MCF 10A (cell line): ENCODE results near the gene EQTN. TPM values are rescaled to one million over a fixed set of nuclear protein-coding genes. Genes with fewer than 3 reads are reported as not detected.

Experiments used
- BruUV-seq: library from RNA; stranded (reverse); fragments of 400-500 nt; replicated peaks from 2 replicates; lab custom pipeline; 2021; lab: Mats Ljungman, UMichigan
- CTCF ChIA-PET: fragments of 300-600 bp; sonication (Branson Sonifier 250); formaldehyde crosslinking; extraction: SDS; loops from one replicate; lab custom pipeline; 2021; ENCODE audit warnings: antibody characterized with exemption, inconsistent platforms; lab: Yijun Ruan, JAX
- POLR2A ChIA-PET: fragments of 300-600, 350-650 bp; sonication (Branson Sonifier 250); formaldehyde crosslinking; extraction: SDS; loops from one replicate; lab custom pipeline; 2020; ENCODE audit warnings: antibody characterized with exemption, inconsistent platforms; lab: Yijun Ruan, JAX
- DNase-seq: peaks from one replicate; pipeline ENCODE4 v3.0.0-alpha.2; 2018; ENCODE audit not compliant: unreplicated experiment
- H3K27ac Mint-ChIP-seq: one replicate; pipeline ENCODE4 v1.8.0; 2022; ENCODE audit warnings: mild to moderate bottlenecking, low read depth, mixed read lengths; ENCODE audit not compliant: unreplicated experiment
- H3K27me3 Mint-ChIP-seq: one replicate; pipeline ENCODE4 v1.8.0; 2022; ENCODE audit warnings: mixed read lengths; ENCODE audit not compliant: insufficient read depth, unreplicated experiment
- H3K36me3 Mint-ChIP-seq: one replicate; pipeline ENCODE4 v1.8.0; 2022; ENCODE audit warnings: mild to moderate bottlenecking, moderate library complexity, mixed read lengths; ENCODE audit not compliant: insufficient read depth, unreplicated experiment
- H3K4me1 Mint-ChIP-seq: one replicate; pipeline ENCODE4 v1.8.0; 2022; ENCODE audit warnings: mixed read lengths; ENCODE audit not compliant: insufficient read depth, unreplicated experiment
- H3K4me3 Mint-ChIP-seq: one replicate; pipeline ENCODE4 v1.8.0; 2022; ENCODE audit warnings: mild to moderate bottlenecking, moderate library complexity, mixed read lengths; ENCODE audit not compliant: unreplicated experiment
- H3K9me3 Mint-ChIP-seq: one replicate; pipeline ENCODE4 v1.8.0; 2022; ENCODE audit warnings: mixed read lengths; ENCODE audit not compliant: unreplicated experiment
- intact Hi-C: fragments of 100-400 bp; cut with micrococcal nuclease; formaldehyde crosslinking; loops from 2 replicates; pipeline ENCODE4 v1.14.1; 2022
- total RNA-seq: library from RNA; stranded (reverse); gene quantifications from 2 replicates; pipeline ENCODE4 v1.2.3, GENCODE V29; 2022
- TF ChIP-seq, protein P1 (sequence below): fragments of 200-600 bp; IDR thresholded peaks from one replicate; pipeline ENCODE4 v1.8.0; 2022; ENCODE audit warnings: antibody characterized with exemption, mild to moderate bottlenecking; ENCODE audit not compliant: unreplicated experiment

The EQTN gene
- total RNA-seq, 1 experiment from 2014 or later, result not detected

DNA sequence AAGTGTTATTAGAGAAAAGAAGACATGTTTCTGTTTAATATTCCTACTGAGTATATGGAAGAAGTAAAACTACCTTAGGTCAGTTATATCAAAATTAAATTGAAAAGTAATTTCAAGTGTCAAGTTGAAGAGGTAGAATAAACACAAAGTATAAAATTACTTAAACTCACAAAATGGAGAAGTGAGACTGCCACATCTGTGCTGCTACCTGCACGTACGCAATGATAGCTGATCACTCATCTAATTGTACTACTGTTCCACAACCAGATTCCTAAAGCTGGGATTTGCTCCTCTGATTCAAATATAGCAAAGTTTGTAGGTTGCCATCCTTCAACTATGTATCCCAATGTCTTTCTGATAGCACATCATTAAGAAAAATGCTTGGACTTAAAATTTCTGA lies 24.8 kb downstream of the EQTN start:
- Mint-ChIP-seq H3K9me3 (no peaks in the 10 kb centered on the region), H3K4me3 (no peak overlapping the region), H3K36me3 (no peaks in the 10 kb centered on the region), H3K27ac (no peak overlapping the region), H3K4me1 (peaks cover 10% of the 10 kb centered on the region), H3K27me3 (no peaks in the 10 kb centered on the region)
- ChIA-PET POLR2A (interaction anchor here (0.5 kb wide), 1 partner anchor 219 kb away, joined by 4 read pairs; no protein-coding TSS in a partner anchor), CTCF (interaction anchor here (0.8 to 1.3 kb wide), 3 partner anchors 11 to 239 kb away, joined by 3 to 6 read pairs (median 4); no protein-coding TSS in a partner anchor)
- intact Hi-C loops, result loop anchor here (10.0 kb wide), 1 partner anchor 147 kb away; no protein-coding TSS in a partner anchor
- BruUV-seq, result no TSS peak
- TF ChIP-seq, protein P1, sequence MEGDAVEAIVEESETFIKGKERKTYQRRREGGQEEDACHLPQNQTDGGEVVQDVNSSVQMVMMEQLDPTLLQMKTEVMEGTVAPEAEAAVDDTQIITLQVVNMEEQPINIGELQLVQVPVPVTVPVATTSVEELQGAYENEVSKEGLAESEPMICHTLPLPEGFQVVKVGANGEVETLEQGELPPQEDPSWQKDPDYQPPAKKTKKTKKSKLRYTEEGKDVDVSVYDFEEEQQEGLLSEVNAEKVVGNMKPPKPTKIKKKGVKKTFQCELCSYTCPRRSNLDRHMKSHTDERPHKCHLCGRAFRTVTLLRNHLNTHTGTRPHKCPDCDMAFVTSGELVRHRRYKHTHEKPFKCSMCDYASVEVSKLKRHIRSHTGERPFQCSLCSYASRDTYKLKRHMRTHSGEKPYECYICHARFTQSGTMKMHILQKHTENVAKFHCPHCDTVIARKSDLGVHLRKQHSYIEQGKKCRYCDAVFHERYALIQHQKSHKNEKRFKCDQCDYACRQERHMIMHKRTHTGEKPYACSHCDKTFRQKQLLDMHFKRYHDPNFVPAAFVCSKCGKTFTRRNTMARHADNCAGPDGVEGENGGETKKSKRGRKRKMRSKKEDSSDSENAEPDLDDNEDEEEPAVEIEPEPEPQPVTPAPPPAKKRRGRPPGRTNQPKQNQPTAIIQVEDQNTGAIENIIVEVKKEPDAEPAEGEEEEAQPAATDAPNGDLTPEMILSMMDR, result no peak
- DNase-seq, result no peak

DNA sequence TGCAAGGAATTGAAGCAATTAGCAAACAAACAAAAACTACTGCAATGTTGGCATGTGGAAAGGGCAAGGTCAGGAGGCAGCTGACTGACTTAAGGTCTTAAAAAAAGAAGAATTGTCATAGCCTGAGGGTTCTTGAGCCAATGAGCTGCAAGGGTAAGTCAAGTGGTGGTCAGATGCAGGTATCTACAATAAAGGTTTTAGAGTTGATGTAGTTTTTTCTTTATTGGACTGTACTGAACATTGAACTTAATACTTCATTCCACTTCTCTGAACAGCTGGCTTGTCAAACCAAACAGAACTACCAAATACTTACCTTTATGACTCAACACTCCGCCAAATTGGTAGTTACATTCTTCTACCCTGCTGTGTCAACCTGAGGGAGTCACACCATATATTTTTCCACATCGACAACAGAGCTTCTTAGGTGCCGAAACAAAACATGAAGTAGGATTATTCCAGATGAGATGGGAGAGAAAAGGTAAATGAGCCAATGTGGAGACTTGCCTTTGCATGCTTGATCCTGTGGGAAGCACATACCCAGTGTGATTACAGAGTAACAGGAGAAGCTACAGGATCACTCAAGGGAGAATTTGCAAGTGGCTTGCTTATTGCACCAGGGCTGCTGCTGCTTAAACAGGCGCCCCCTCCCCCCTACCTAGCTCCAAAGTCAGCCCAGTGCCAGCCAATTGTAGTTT lies 35.3 kb downstream of the EQTN start:
- Mint-ChIP-seq H3K27ac (no peak overlapping the region), H3K9me3 (no peaks in the 10 kb centered on the region)

DNA sequence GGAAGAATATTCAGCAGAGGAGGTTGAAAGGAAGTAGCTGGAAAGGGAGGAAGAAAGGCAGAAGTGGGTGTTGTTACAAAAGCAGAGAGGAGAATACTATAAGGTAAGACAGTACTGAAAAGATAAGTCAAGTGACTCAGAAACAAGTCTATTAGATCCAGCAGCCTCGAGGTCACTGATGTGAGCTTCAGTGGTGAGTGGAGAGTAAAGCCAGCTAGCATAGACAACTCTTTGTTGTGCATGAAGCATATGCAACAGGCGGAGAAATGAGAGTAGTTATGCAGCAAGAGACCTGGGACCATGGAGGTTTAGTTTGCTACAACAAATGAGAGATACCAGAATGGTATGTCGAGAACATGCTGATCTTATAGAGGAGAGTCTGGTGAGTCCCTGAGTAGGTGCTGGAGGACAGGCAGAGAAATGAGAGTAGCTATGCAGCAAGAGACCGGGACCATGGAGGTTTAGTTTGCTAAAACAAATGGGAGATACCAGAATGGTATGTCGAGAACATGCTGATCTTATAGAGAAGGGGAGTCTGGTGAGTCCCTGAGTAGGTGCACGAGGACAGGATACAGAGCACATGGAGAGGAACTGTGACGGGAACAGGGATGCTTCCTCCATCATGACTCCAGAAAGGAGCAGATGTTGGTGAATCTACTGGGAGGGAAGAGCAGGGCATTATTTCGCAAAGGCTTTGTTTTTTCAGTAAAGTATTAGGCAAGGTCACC lies 36.0 kb downstream of the EQTN start:
- no peaks in the 10 kb centered on the region for H3K27me3 Mint-ChIP-seq
- TF ChIP-seq, protein P1, result no peak
- no peak overlapping the region for H3K27ac Mint-ChIP-seq
- H3K4me3 Mint-ChIP-seq, result no peak overlapping the region
- POLR2A ChIA-PET, result interaction anchor here (0.9 to 2.0 kb wide), 4 partner anchors 10 to 80 kb away, joined by 3 to 7 read pairs (median 5); no protein-coding TSS in a partner anchor
- no peaks in the 10 kb centered on the region for H3K9me3 Mint-ChIP-seq
- DNase-seq, result no peak
- intact Hi-C loops, result no loop called here
- no peaks in the 10 kb centered on the region for H3K36me3 Mint-ChIP-seq
- BruUV-seq, result no TSS peak
- CTCF ChIA-PET, result interaction anchor here (0.6 to 2.0 kb wide), 7 partner anchors 12 to 269 kb away, joined by 3 to 6 read pairs (median 4); partner anchors contain the start of gene MOB3B
- no peaks in the 10 kb centered on the region for H3K4me1 Mint-ChIP-seq

More for the DNA sequence above, 35.3 kb downstream of the EQTN start:
- CTCF ChIA-PET, result interaction anchor here (0.6 to 2.0 kb wide), 9 partner anchors 8 to 1709 kb away, joined by 3 to 6 read pairs (median 4); partner anchors contain the start of gene MOB3B
- DNase-seq, result peak; percentile 53
- no peaks in the 10 kb centered on the region for H3K36me3 Mint-ChIP-seq
- POLR2A ChIA-PET, result interaction anchor here (0.5 to 2.0 kb wide), 6 partner anchors 9 to 137 kb away, joined by 3 to 7 read pairs (median 4); no protein-coding TSS in a partner anchor
- H3K27me3 Mint-ChIP-seq, result no peaks in the 10 kb centered on the region
- TF ChIP-seq, protein P1, result no peak
- H3K4me3 Mint-ChIP-seq, result no peak overlapping the region
- no peaks in the 10 kb centered on the region for H3K4me1 Mint-ChIP-seq
- intact Hi-C loops, result no loop called here
- no TSS peak for BruUV-seq

DNA sequence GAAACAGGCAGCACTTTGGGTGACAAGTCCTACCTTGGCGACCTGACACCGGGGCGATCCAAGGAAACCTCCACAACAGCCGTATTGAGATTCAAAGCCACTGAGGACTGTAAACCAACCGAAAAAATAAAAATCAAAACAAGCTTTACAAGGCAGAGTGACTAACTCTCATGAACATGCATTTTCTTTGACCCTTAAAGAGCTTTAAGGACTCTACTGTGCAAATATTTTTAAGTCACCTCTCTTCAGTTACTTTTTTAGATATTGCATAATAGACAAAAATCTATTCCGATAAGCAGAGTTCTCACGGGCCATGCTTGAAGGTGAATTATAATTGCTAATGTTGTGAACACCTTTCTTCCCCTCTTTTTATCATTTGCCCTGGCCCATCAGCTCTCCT lies 38.3 kb downstream of the EQTN start:
- ChIA-PET CTCF (interaction anchor here (0.7 to 2.0 kb wide), 4 partner anchors 10 to 20 kb away, joined by 3 to 14 read pairs (median 4); no protein-coding TSS in a partner anchor), POLR2A (no interaction called here)
- H3K27ac Mint-ChIP-seq, result no peak overlapping the region
- intact Hi-C loops, result no loop called here
- no TSS peak for BruUV-seq
- no peaks in the 10 kb centered on the region for H3K27me3 Mint-ChIP-seq
- H3K4me3 Mint-ChIP-seq, result no peak overlapping the region
- no peak for DNase-seq
- TF ChIP-seq, protein P1, result no peak
- H3K9me3 Mint-ChIP-seq, result no peaks in the 10 kb centered on the region
- H3K36me3 Mint-ChIP-seq, result no peaks in the 10 kb centered on the region
- no peaks in the 10 kb centered on the region for H3K4me1 Mint-ChIP-seq
